8988T (cell line): ENCODE results near the gene OLFM1.

Experiments
- DNase-seq: peaks from one replicate; pipeline ENCODE4 v3.0.0; 2011

The OLFM1 gene

GRCh38 chr9:135087489-135087792 lies at the start of gene OLFM1:
OLFM1 (plus strand) TSS chr9:135087668; CDS start chr9:135087990, 322 bp downstream.
- DNase-seq = peak; percentile 93

GRCh38 chr9:135038331-135038730 lies 49.1 kb upstream of the OLFM1 start:
- no peak for DNase-seq

- DNase-seq = no peak
Measured at GRCh38 chr9:135038826-135039225, 48.6 kb upstream of the OLFM1 start.

- no peak for DNase-seq
Measured at GRCh38 chr9:135039266-135039870, 48.1 kb upstream of the OLFM1 start.

GRCh38 chr9:135039916-135040645 lies 47.4 kb upstream of the OLFM1 start:
- no peak for DNase-seq

GRCh38 chr9:135040892-135041291 lies 46.6 kb upstream of the OLFM1 start:
- no peak for DNase-seq

- DNase-seq = no peak
Measured at GRCh38 chr9:135043345-135043744, 44.1 kb upstream of the OLFM1 start.

- DNase-seq = no peak
Measured at GRCh38 chr9:135045264-135045927, 42.1 kb upstream of the OLFM1 start.

GRCh38 chr9:135045928-135046738 lies 41.3 kb upstream of the OLFM1 start:
- DNase-seq = no peak

- DNase-seq = no peak
Measured at GRCh38 chr9:135046739-135047350, 40.6 kb upstream of the OLFM1 start.

- no peak for DNase-seq
Measured at GRCh38 chr9:135047521-135047920, 39.9 kb upstream of the OLFM1 start.

GRCh38 chr9:135048046-135048757 lies 39.3 kb upstream of the OLFM1 start:
- no peak for DNase-seq

GRCh38 chr9:135048758-135049444 lies 38.6 kb upstream of the OLFM1 start:
- no peak for DNase-seq

- no peak for DNase-seq
Measured at GRCh38 chr9:135049460-135049859, 38.0 kb upstream of the OLFM1 start.

GRCh38 chr9:135050072-135050990 lies 37.1 kb upstream of the OLFM1 start:
- DNase-seq = no peak

GRCh38 chr9:135051316-135052038 lies 36.0 kb upstream of the OLFM1 start:
- no peak for DNase-seq

GRCh38 chr9:135053133-135053532 lies 34.3 kb upstream of the OLFM1 start:
- DNase-seq = no peak

GRCh38 chr9:135055181-135055580 lies 32.3 kb upstream of the OLFM1 start:
- DNase-seq = no peak

GRCh38 chr9:135056541-135056940 lies 30.9 kb upstream of the OLFM1 start:
- no peak for DNase-seq
